ENCODE measurements around the gene USP54.

DNA sequence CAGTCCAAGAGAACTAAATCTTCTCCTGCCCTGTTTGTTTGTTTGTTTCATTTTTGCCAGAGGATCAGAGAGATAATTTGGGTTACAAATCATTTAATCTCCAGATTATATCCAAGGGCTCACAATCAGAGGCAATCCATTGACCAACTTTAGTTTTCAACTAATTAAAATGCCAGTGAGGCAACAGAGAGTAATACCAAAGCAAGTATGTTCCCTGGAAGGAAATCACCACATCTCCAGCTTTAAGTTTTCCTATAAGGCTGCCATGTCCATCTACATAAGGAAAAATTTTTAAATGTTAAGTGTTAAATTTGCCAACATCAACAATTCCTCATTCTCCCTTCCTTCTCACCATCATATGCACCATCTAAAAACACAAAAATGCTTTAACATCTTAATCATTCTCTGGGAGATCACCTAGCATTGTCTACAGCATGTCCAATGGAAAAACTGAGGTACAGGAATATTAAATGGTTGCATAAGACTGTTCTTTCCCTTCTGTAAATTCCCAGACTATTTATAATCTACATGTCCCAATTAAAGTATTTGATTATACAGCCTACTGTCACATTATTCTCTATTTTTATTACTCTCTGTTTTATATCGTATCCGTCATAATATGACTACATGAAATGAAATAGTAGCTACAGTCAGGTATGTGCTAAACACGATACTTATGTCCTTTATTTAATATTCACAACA, 14.1 kb downstream of the USP54 start:
- no peak for TF ChIP-seq CTCF (IDR thresholded peaks at IDR 0.05)
- no peak for TF ChIP-seq POLR2A (IDR thresholded peaks at IDR 0.05)

Data from Peyer's patch (tissue), 4 donors.